SH-SY5Y (cell line): Measurements from ENCODE around the gene TLX2.

ENCODE experiments used
- GATA2 ChIP-seq: IDR thresholded peaks from 2 replicates; pipeline ENCODE4 v1.6.1; 2011; ENCODE audit warnings: mild to moderate bottlenecking, low read depth, low read length
- GATA3 ChIP-seq: IDR thresholded peaks from 2 replicates; pipeline ENCODE4 v1.6.1; 2011; ENCODE audit warnings: low read depth, mild to moderate bottlenecking, low read length, moderate library complexity

- no peak for TF ChIP-seq GATA2
- no peak for TF ChIP-seq GATA3
Observed at GRCh38 chr2:74542978-74543377, 28.7 kb downstream of the TLX2 start.
